GM13977 (cell line): Measurements from ENCODE around the gene PBOV1.

Experiments
- DNase-seq: peaks from one replicate; pipeline ENCODE4 v3.0.0; 2012; ENCODE audit warnings: low spot score
- in situ Hi-C: fragments of 300-500 bp; cut with MboI; formaldehyde crosslinking; loops from one replicate; pipeline ENCODE4 v1.12.0; 2022; ENCODE audit warnings: low sequenced_read_pairs, low pct_unique_long_range_greater_than_20kb, mixed read lengths, inconsistent platforms; ENCODE audit not compliant: unreplicated experiment
- TF ChIP-seq, protein P1 (sequence below): IDR thresholded peaks from 2 replicates; pipeline ENCODE4 v1.5.1; 2012; ENCODE audit warnings: mild to moderate bottlenecking, control low read depth; ENCODE audit not compliant: insufficient read depth; ENCODE audit errors: extremely low read depth, missing control alignments

PBOV1 gene

GRCh38 chr6:138248878-138249277 lies 30.6 kb upstream of the PBOV1 start:
- TF ChIP-seq, protein P1, sequence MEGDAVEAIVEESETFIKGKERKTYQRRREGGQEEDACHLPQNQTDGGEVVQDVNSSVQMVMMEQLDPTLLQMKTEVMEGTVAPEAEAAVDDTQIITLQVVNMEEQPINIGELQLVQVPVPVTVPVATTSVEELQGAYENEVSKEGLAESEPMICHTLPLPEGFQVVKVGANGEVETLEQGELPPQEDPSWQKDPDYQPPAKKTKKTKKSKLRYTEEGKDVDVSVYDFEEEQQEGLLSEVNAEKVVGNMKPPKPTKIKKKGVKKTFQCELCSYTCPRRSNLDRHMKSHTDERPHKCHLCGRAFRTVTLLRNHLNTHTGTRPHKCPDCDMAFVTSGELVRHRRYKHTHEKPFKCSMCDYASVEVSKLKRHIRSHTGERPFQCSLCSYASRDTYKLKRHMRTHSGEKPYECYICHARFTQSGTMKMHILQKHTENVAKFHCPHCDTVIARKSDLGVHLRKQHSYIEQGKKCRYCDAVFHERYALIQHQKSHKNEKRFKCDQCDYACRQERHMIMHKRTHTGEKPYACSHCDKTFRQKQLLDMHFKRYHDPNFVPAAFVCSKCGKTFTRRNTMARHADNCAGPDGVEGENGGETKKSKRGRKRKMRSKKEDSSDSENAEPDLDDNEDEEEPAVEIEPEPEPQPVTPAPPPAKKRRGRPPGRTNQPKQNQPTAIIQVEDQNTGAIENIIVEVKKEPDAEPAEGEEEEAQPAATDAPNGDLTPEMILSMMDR = no peak
- in situ Hi-C loops = no loop called here
- no peak for DNase-seq

GRCh38 chr6:138248011-138248410 lies 29.7 kb upstream of the PBOV1 start:
- no peak for DNase-seq
- in situ Hi-C loops = no loop called here
- TF ChIP-seq, protein P1 = no peak

GRCh38 chr6:138246650-138247440 lies 28.6 kb upstream of the PBOV1 start:
- in situ Hi-C loops = no loop called here
- no peak for DNase-seq
- TF ChIP-seq, protein P1 = no peak

DNA sequence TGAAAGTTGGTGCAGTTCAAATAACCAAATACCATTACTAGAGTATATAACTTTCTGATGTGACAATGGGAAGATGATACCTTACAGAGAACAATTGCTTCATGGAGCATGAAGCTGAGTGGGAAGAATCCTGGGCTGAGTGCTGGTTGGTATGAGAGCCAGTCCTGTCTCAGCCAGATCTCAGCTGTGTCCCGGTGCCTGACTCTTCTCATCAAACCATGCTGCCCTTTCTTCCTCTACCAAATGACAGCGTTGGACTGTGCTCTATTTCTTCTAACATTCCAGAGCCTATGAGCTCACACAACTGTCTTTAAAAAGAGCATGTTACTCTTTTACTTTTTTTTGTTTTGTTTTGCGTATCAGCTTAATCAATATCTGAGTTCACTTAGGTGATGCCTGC lies 27.5 kb upstream of the PBOV1 start:
- in situ Hi-C loops = no loop called here
- DNase-seq = no peak
- TF ChIP-seq, protein P1 = no peak

GRCh38 chr6:138242987-138243592 lies 24.8 kb upstream of the PBOV1 start:
- in situ Hi-C loops = no loop called here
- DNase-seq = no peak
- TF ChIP-seq, protein P1 = no peak

- DNase-seq = no peak
- in situ Hi-C loops = no loop called here
- TF ChIP-seq, protein P1 = no peak
Observed at GRCh38 chr6:138241934-138242333, 23.6 kb upstream of the PBOV1 start.
